A673 (cell line): ENCODE results near the gene WDR7. TPM values are rescaled to one million over a fixed set of nuclear protein-coding genes. Genes with fewer than 3 reads are reported as not detected.

ENCODE experiments used
- BruUV-seq: library from RNA; stranded (reverse); fragments of 400-500 nt; replicated peaks from 2 replicates; lab custom pipeline; 2021; lab: Mats Ljungman, UMichigan
- CTCF ChIA-PET: fragments of 300-600 bp; sonication (Branson Sonifier 250); formaldehyde crosslinking; loops from one replicate; lab custom pipeline; 2022; ENCODE audit warnings: antibody characterized with exemption; lab: Charles Lee
- POLR2A ChIA-PET: fragments of 300-600 bp; sonication (Branson Sonifier 250); formaldehyde crosslinking; loops from one replicate; lab custom pipeline; 2022; ENCODE audit warnings: antibody characterized with exemption; ENCODE audit not compliant: low non-redundant PET; lab: Charles Lee
- DNase-seq: peaks from one replicate; pipeline ENCODE4 v3.0.0-alpha.2; 2015; ENCODE audit warnings: low spot score
- H3K27ac ChIP-seq: fragments of 200-600 bp; sonication (generic); 2 replicates; pipeline ENCODE4 v1.5.1; 2016; ENCODE audit warnings: mixed run types, low read depth, mild to moderate bottlenecking, mixed read lengths, antibody characterized with exemption, low read length; ENCODE audit not compliant: poor library complexity, severe bottlenecking
- H3K27me3 ChIP-seq: fragments of 200-600 bp; sonication (generic); replicated peaks from 2 replicates; pipeline ENCODE4 v1.6.1; 2017; ENCODE audit warnings: mixed run types, low read depth, mild to moderate bottlenecking, mixed read lengths, antibody characterized with exemption, low read length; ENCODE audit not compliant: insufficient read depth, poor library complexity
- H3K36me3 ChIP-seq: fragments of 200-600 bp; sonication (generic); 2 replicates; pipeline ENCODE4 v1.6.1; 2016; ENCODE audit warnings: mixed run types, mild to moderate bottlenecking, mixed read lengths, antibody characterized with exemption, low read length; ENCODE audit not compliant: insufficient read depth, poor library complexity, severe bottlenecking
- H3K4me1 ChIP-seq: fragments of 200-600 bp; sonication (generic); 2 replicates; pipeline ENCODE4 v1.6.1; 2017; ENCODE audit warnings: mixed run types, mild to moderate bottlenecking, mixed read lengths, antibody characterized with exemption, low read length; ENCODE audit not compliant: insufficient read depth, poor library complexity, severe bottlenecking
- H3K4me3 ChIP-seq: fragments of 200-600 bp; sonication (generic); 2 replicates; pipeline ENCODE4 v1.5.1; 2016; ENCODE audit warnings: low read depth, mixed run types, mild to moderate bottlenecking, mixed read lengths, low read length; ENCODE audit not compliant: poor library complexity, severe bottlenecking
- H3K9me3 ChIP-seq: fragments of 200-600 bp; sonication (generic); 2 replicates; pipeline ENCODE4 v1.6.1; 2016; ENCODE audit warnings: mixed run types, low read depth, mild to moderate bottlenecking, mixed read lengths, antibody characterized with exemption, low read length; ENCODE audit not compliant: poor library complexity, severe bottlenecking
- CTCF ChIP-seq: fragments of 300-800, 200-600 bp; sonication (generic); conservative IDR thresholded peaks from 2 replicates; pipeline ENCODE4 v1.5.1; 2017; ENCODE audit warnings: low read depth, mild to moderate bottlenecking, antibody characterized with exemption, low read length, moderate library complexity, mixed read lengths
- EZH2 ChIP-seq: fragments of 200-600 bp; sonication (generic); IDR thresholded peaks from 2 replicates; pipeline ENCODE4 v1.6.1; 2017; ENCODE audit warnings: borderline replicate concordance, low read depth, mild to moderate bottlenecking, mixed read lengths, antibody characterized with exemption, low read length; ENCODE audit not compliant: poor library complexity, severe bottlenecking
- intact Hi-C: fragments of 100-400 bp; cut with micrococcal nuclease; formaldehyde crosslinking; loops from one replicate; pipeline ENCODE4 v1.10.0; 2022; ENCODE audit not compliant: unreplicated experiment
- total RNA-seq: library from RNA; stranded (reverse); gene quantifications from 2 replicates; pipeline ENCODE4 v1.2.3, GENCODE V29; 2021

WDR7 gene
- total RNA-seq, 1 experiment from 2014 or later = 21.2 TPM

GRCh38 chr18:56990678-56991077, 339.5 kb downstream of the WDR7 start:
- Histone ChIP-seq H3K27me3 (no peaks in the 10 kb centered on the region), H3K4me1 (no peaks in the 10 kb centered on the region), H3K9me3 (no peaks in the 10 kb centered on the region), H3K4me3 (no peak overlapping the region), H3K36me3 (no peaks in the 10 kb centered on the region), H3K27ac (no peak overlapping the region)
- BruUV-seq = no TSS peak
- ChIA-PET CTCF (no interaction called here), POLR2A (no interaction called here)
- intact Hi-C loops = no loop called here
- no peak for DNase-seq
- TF ChIP-seq CTCF (no peak), EZH2 (no peak)

- H3K27me3 ChIP-seq = no peaks in the 10 kb centered on the region
- DNase-seq = no peak
- H3K9me3 ChIP-seq = no peaks in the 10 kb centered on the region
- intact Hi-C loops = no loop called here
- H3K4me1 ChIP-seq = no peaks in the 10 kb centered on the region
- H3K27ac ChIP-seq = no peak overlapping the region
- TF ChIP-seq CTCF (no peak), EZH2 (no peak)
- H3K36me3 ChIP-seq = no peaks in the 10 kb centered on the region
- no TSS peak for BruUV-seq
- CTCF ChIA-PET = no interaction called here
- H3K4me3 ChIP-seq = no peak overlapping the region
- POLR2A ChIA-PET = no interaction called here
Measured at GRCh38 chr18:56992777-56993176, 341.6 kb downstream of the WDR7 start.

- POLR2A ChIA-PET = interaction anchor here (0.6 kb wide), 1 partner anchor 17 kb away, joined by 3 read pairs; no protein-coding TSS in a partner anchor
- CTCF ChIA-PET = no interaction called here
- intact Hi-C loops = no loop called here
- Histone ChIP-seq H3K4me3 (no peak overlapping the region), H3K27ac (no peak overlapping the region), H3K36me3 (no peaks in the 10 kb centered on the region), H3K4me1 (peaks cover 14% of the 10 kb centered on the region), H3K27me3 (no peaks in the 10 kb centered on the region), H3K9me3 (no peaks in the 10 kb centered on the region)
- BruUV-seq = no TSS peak
- no peak for DNase-seq
- TF ChIP-seq CTCF (peak; percentile 30; the same call in 1 of the 2 replicates), EZH2 (no peak)
Measured at GRCh38 chr18:56995579-56996188, 344.5 kb downstream of the WDR7 start.
